Gastrocnemius medialis (tissue), 4 donors: Measurements from ENCODE around the gene RUVBL2.

Experiments used
- CTCF ChIP-seq, 5 experiments: fragments of 450-650 bp in 3 of 5; fragments of 200-600 bp in 2 of 5; sonication (generic) in 2 of 5; IDR thresholded peaks in 4 of 5; conservative IDR thresholded peaks in 1 of 5; 1 replicate in 4 of 5; 2 replicates in 1 of 5; pipeline ENCODE4 v1.5.1; 2016 to 2019; ENCODE audit warnings: antibody characterized with exemption in 5 of 5, mild to moderate bottlenecking in 3 of 5, moderate library complexity in 3 of 5
- POLR2A ChIP-seq, 2 donors: fragments of 450-650 bp; IDR thresholded peaks; one replicate each; pipeline ENCODE4 v1.6.1; 2017; ENCODE audit warnings: antibody characterized with exemption in 2 of 2, mild to moderate bottlenecking in 2 of 2, moderate library complexity in 2 of 2

GRCh38 chr19:49004964-49005614 is 11.4 kb downstream of the RUVBL2 start:
- no peak for TF ChIP-seq POLR2A (IDR thresholded peaks at IDR 0.05)
- no peak for TF ChIP-seq CTCF (IDR thresholded peaks at IDR 0.05 in 4 of 5, conservative IDR thresholded peaks at IDR 0.05 in 1 of 5)
